ENCODE data around the gene RBP4.

Gene RBP4

DNA sequence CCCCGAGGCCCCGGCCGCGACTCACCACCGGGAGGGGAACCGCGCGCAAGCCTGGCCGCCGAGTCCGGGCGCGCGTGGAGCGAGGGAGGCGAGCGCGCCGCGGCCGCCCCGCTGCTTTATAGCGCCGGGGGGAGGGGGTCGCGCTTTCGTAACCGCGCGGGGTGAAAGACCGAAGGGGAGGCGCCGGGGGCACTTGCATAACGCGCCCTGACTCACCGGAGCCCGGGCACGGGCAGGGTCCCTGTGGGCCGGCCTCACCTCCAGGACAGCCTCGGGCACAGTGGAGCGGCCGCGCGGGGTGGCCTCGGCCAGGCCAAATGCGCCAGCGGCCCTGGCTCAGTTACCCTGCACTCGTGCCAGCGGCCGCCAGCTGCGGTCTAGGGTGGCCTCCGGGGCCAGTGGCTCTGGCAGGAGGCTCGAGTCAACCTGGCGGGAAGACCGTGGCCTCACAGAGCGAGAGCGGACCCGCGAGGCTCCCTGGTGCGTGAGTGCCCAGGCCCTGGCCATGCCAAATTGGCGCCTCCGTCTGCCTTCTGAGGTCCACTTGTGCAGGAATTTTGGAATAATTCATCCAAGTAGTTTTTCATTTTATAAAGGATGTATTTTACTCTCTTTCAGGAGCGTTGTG lies at the start of gene RBP4:
Gene RBP4 (minus strand): TSS at position 90 of the 628 bp plus-strand sequence. CDS start 207 bp downstream, outside the sequence.
- TF ChIP-seq, protein P1, sequence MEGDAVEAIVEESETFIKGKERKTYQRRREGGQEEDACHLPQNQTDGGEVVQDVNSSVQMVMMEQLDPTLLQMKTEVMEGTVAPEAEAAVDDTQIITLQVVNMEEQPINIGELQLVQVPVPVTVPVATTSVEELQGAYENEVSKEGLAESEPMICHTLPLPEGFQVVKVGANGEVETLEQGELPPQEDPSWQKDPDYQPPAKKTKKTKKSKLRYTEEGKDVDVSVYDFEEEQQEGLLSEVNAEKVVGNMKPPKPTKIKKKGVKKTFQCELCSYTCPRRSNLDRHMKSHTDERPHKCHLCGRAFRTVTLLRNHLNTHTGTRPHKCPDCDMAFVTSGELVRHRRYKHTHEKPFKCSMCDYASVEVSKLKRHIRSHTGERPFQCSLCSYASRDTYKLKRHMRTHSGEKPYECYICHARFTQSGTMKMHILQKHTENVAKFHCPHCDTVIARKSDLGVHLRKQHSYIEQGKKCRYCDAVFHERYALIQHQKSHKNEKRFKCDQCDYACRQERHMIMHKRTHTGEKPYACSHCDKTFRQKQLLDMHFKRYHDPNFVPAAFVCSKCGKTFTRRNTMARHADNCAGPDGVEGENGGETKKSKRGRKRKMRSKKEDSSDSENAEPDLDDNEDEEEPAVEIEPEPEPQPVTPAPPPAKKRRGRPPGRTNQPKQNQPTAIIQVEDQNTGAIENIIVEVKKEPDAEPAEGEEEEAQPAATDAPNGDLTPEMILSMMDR (IDR thresholded peaks at IDR 0.05; ENCODE audit: low read depth, low read length, missing control alignments): no peak
- peak within 1 kb of the TSS; percentile 40 for H3K4me3 ChIP-seq (ENCODE audit: low read depth, low read length)
- DNase-seq (ENCODE audit: low read depth): no peak
- in situ Hi-C loops (cut with HindIII; ENCODE audit: low sequenced_read_pairs): no loop called here

DNA sequence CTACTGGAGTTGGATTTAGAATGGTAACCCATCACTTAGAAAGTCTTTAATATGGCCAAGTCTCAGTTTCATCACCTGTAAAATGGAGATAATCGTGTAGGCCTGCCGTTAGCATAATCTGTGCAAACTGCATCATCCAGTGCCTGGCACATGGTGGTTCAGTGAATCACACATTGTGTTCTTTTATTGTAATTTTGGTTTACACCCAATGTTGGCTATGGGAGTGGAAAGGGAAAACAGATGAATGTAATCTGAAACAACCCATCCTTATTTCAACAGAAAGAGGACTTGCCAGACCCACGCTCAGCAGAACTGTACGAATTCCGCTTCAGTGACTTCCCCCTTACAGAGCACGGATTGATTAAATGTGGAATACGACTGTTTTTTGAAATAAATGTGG lies 38.8 kb upstream of the RBP4 start:
- TF ChIP-seq, protein P1 (IDR thresholded peaks at IDR 0.05; ENCODE audit: low read depth, low read length, missing control alignments): no peak
- no peak for DNase-seq (ENCODE audit: low read depth)
- in situ Hi-C loops (cut with HindIII; ENCODE audit: low sequenced_read_pairs): no loop called here
- H3K4me3 ChIP-seq (ENCODE audit: low read depth, low read length): no peak overlapping the region

DNA sequence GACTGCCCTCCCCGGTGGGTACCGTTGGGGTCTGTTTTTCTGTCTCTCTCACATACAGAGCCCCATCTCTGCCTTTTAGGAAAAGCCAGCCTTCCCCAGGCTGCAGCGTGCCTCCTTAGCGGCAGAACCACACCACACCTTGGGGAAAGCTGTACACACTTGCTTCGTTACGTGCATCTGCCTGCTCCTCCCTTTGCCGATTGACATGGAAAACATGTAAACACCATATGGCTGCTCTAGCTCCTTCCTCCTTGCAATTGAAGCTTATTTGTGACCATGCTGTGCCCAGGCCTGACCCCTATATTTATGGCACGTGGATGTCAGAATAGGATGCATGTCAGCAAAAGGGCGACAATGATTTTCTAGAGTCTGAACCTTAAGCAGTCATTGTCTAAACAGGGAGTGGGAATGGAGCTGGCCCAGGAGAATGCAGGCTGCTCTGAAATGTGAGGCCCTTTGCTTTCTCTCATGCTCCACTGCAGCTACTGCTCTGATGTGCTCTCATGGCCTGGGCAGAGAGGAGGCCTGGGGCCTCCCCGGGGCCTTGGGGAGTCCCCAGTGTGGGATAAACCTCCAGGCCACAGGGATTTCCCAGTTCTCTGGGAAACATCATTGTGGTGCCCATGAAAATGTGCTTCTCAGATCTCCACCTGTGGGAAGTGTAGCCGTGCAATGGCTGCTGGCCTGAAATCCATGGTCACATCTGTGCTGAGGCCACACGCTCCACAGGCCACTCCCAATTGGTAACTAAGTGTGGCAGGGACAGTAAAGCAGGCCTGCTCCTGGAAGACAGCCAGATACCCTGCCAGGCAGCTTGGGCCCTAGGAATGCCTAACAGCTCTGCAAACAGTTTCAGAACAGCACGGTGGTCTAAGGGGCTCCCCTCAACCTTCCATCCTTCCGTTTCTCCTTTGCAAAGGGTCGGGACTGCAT lies 29.9 kb upstream of the RBP4 start:
- in situ Hi-C loops (cut with HindIII; ENCODE audit: low sequenced_read_pairs): loop anchor here (5.0 kb wide), 1 partner anchor 59 kb away; no protein-coding TSS in a partner anchor
- no peak for DNase-seq (ENCODE audit: low read depth)

DNA sequence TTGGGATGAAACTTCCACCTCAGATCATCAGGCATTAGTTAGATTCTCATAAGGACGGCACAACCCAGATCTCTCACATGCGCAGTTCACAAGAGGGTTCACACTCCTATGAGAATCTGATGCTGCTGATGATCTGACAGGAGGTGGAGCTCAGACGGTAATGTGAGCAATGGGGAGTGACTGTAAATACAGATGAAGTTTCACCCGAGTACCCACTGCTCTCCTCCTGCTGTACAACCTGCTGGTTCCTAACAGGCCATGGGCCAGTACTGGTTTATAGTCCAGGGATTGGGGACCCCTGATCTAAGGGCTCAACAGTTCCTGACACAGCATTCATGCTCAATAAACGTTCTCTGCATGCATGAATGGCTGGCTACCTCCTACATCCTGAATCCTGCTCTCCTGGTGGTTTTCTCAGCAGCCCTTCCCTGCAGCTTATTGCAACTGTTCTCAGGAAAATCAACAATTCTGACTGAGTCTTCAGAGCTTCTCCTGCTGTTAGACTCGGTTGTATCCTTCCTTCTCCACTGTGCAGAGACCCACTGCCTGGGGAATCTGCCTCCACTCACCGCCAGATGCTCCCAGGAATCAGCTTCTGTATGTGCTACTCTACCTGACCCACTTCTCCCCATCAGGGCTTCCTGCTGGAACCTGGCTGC lies 28.7 kb upstream of the RBP4 start:
- no peak overlapping the region for H3K4me3 ChIP-seq (ENCODE audit: low read depth, low read length)
- in situ Hi-C loops (cut with HindIII; ENCODE audit: low sequenced_read_pairs): loop anchor here (5.0 kb wide), 2 partner anchors 33 to 57 kb away; no protein-coding TSS in a partner anchor
- DNase-seq (ENCODE audit: low read depth): no peak
- TF ChIP-seq, protein P1 (IDR thresholded peaks at IDR 0.05; ENCODE audit: low read depth, low read length, missing control alignments): no peak

More for the DNA sequence above, 29.9 kb upstream of the RBP4 start:
- H3K4me3 ChIP-seq (ENCODE audit: low read depth, low read length): no peak overlapping the region
- TF ChIP-seq, protein P1 (IDR thresholded peaks at IDR 0.05; ENCODE audit: low read depth, low read length, missing control alignments): no peak

DNA sequence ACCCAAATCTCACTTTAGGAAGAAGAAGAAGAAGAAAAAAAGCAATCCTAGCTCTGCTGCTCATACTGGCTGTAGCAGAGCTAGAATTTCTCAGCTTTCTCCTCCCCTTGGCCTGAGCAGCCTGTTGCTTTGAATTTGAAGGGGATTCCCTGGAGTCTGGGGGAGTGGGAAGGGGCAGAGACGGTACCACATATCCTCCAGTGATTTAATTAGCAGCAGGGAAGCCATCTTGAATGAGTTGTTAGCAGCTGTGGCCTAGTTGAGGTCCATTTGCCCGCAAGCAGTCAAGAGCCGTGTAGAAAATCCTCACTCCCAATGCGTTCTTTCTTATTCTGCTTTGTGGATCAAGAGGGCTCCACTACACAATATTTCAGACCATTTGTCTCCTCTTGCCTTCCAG lies 27.8 kb upstream of the RBP4 start:
- H3K4me3 ChIP-seq (ENCODE audit: low read depth, low read length): no peak overlapping the region
- in situ Hi-C loops (cut with HindIII; ENCODE audit: low sequenced_read_pairs): loop anchor here (5.0 kb wide), 1 partner anchor 33 kb away; no protein-coding TSS in a partner anchor

More for the DNA sequence above, 27.8 kb upstream of the RBP4 start:
- no peak for DNase-seq (ENCODE audit: low read depth)
- TF ChIP-seq, protein P1 (IDR thresholded peaks at IDR 0.05; ENCODE audit: low read depth, low read length, missing control alignments): no peak
